ENCODE results near the gene FAM81A.
A peak's percentile ranks its signal among the peaks of the same experiment; 100 is the strongest.

FAM81A gene

GRCh38 chr15:59528961-59529402 lies 91.0 kb downstream of the FAM81A start:
- TF ChIP-seq CTCF (IDR thresholded peaks at IDR 0.05), result peak; percentile 76

GRCh38 chr15:59531066-59531675 lies 93.2 kb downstream of the FAM81A start:
- no peak for TF ChIP-seq CTCF (IDR thresholded peaks at IDR 0.05)

- TF ChIP-seq CTCF (IDR thresholded peaks at IDR 0.05), result peak; percentile 81
These were observed 94.9 kb downstream of the FAM81A start for GRCh38 chr15:59532770-59533379.

GRCh38 chr15:59536553-59536952 lies 98.6 kb downstream of the FAM81A start:
- TF ChIP-seq CTCF (IDR thresholded peaks at IDR 0.05), result no peak

- TF ChIP-seq CTCF (IDR thresholded peaks at IDR 0.05), result no peak
These were observed 99.4 kb downstream of the FAM81A start for GRCh38 chr15:59537403-59537802.

GRCh38 chr15:59538494-59538893 lies 100.5 kb downstream of the FAM81A start:
- no peak for TF ChIP-seq CTCF (IDR thresholded peaks at IDR 0.05)

GRCh38 chr15:59539799-59540198 lies 101.8 kb downstream of the FAM81A start:
- no peak for TF ChIP-seq CTCF (IDR thresholded peaks at IDR 0.05)
